Bone marrow (tissue), 2 donors: Measurements from ENCODE around the gene KLHL28.
"Not testable (repeated sequence)": the region's sequence is repeated elsewhere in the genome, so short reads cannot be mapped to it uniquely, and the experiment has no call there.

ENCODE experiments used
- DNase-seq, 2 donors: peaks; one replicate each; lab custom pipeline; 2025; lab: John Stamatoyannopoulos, UW

Gene KLHL28

GRCh38 chr14:44897041-44897844, 64.5 kb downstream of the KLHL28 start:
- DNase-seq: peak; percentile 81 to 95

DNA sequence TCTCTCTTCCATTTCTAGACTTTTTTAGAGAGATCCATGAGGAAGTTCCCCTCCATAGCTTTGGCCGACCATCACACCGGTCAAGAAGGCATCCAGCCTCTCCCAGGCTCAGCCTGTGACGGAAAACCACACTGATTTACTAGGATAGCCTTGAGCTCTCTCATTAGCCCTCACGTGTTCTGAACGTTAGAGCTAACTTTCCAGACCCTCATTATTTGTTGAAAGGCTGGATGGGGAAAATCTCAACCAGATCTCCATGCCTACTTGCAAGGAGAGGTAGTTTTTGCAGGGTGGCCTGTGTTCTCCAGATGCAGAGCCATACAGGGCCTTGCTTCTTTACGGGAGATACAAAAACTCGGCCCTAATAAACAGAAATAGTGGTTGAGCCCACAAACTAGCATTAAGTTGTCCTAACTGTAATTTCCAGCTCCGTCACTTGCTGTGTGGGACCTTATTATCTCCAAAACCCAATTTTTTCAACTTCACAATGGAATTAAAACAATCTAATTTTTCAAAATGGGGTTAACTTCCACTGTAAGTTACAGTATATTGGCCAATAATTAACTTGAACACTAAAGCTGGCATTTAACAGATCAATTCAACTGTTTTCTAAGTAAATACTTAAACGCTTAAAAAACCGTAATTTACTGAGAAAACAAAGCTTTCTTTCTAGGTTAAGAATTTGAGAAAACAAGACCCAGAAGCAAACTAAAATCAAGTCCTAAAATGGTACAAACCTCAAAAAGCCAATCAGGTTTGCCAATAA, 65.3 kb downstream of the KLHL28 start:
- DNase-seq: no peak

- DNase-seq: no peak
These were observed 66.0 kb downstream of the KLHL28 start for GRCh38 chr14:44895716-44896115.

- no peak for DNase-seq
These were observed 68.2 kb downstream of the KLHL28 start for GRCh38 chr14:44893535-44893934.

DNA sequence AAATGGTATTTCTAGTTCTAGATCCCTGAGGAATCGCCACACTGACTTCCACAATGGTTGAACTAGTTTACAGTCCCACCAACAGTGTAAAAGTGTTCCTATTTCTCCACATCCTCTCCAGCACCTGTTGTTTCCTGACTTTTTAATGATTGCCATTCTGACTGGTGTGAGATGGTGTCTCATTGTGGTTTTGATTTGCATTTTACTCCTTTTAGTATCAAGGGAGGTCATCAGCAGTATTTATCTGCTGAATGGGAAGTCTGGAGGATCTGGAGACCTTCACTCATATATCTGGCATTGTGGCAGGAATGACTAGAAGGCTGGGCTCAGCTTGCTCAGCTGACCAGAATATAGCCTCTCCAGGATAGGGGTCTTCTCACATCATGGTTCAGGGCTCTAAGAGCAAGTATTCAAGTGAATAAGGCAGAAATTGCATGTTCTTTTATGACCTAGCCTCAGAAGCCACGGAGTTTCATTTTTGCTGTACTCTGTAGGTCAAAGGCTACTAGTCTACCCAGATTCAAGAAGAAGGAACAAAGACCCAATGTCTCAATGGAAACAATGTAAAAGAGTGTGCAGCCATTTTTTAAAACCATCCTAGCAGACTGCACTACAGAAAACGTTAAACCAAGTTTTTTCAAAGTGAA, 69.9 kb downstream of the KLHL28 start:
- not testable (repeated sequence) for DNase-seq

DNA sequence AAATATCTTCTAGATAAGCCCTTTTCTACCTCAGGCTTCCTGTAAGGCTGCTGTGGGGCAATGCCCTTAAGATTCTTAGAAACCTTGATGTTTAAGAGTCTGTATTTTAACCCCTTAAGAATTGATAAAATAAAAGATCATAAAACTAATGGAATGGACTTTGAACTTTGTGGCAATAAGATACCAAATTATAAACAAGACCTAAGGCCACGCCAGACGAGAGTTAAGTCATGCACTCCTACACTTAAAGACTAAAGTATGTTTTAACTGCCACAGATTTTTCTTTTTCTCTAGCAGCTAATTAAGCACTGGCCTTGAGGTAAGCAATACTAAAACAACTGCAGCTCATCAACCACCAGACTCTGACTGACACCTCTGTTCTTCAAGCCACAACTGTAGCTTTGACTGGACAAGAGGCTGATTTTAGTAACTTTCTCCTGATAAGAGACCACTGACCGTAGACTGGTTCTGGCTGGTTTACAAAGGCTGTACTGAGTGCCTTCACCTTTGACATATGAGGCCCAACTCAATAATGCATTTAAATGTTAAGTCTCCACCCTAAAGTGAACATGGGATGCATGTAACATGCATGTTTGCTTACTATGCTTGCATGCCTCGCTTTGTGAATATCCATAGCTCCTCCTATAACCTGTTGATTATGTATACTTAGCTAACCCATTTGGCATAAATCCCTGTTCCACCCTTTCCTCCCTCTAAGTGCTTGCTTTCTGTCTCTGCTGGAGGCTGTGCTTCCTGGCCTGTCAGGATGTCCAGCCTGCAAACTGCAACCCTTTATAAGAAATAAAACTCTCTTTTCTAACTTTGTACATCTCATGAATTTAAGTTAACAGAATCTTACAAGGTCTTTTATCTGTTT, 71.9 kb downstream of the KLHL28 start:
- no peak for DNase-seq

DNA sequence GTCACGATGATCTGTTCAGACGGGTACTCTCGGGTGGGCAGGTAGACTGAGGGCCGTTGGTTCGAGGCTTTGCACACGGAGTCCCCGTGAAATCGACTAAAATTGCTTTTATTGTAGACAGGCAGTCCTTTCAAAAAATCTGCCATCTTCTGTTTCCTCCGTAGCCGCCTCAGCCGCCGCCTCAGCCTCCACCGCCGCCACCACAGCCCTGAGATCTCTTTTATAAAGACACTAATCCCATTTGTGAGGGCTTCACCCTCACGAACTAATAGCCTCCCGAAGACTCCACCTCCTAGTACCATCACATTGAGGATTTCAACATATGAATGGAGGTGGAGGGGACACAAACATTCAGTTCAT, 74.2 kb downstream of the KLHL28 start:
- no peak for DNase-seq

DNA sequence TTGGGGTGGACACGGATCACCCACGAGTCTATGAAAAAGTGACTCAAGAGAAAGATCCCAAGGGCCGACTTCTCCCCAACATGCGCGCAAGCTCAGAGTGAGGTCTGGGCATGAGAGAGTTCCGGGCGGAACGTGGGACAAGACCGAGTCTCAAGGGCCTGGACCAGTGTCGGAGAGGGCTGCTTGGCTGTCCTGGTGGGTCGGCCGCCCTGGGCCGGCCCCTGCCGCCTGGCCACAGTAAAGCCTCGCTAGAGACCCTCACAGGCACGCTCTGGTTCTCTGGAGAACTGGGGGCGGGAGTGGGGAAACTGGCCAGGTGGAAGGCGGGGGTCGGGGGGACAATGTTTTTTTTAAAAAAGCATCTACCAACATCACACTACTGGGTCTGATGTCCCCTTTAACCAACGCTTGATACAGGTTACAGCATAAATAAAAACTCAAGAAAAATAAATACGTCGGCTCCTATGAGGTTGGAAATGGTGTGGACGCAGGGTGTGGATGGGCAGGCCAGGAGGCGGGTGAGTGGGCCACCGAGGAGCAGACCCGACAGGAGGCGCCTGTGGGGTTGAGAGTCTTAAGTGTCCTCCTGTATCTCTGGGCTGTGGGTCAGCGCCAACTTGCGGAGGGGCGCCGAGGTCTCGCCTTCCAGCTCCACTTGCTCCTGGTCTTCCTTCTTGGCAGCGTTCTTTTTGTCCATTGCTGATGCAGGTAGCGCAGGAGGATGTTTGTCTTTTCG, 74.7 kb downstream of the KLHL28 start:
- DNase-seq: no peak

GRCh38 chr14:44880791-44881190, 81.0 kb downstream of the KLHL28 start:
- no peak for DNase-seq
